ENCODE data around the gene CSRNP3. TPM values are rescaled to one million over a fixed set of nuclear protein-coding genes. Genes with fewer than 3 reads are reported as not detected.

Gene CSRNP3
- total RNA-seq, 6 experiments from 2014 or later, result 0.25 to 2.0 (median 1.0) TPM

GRCh38 chr2:165505514-165505913 lies 36.0 kb downstream of the CSRNP3 start:
- DNase-seq (no peak), ATAC-seq (no peak)
- no peaks in the 10 kb centered on the region for H3K27me3 ChIP-seq
- TF ChIP-seq POLR2A (IDR thresholded peaks at IDR 0.05) (no peak), CTCF (IDR thresholded peaks at IDR 0.05) (no peak)
- 71% methylated on average over 3 of the region's 3 CpGs for WGBS (ENCODE audit: insufficient coverage, low coverage, low lambda C conversion rate, missing lambda C conversion rate)
- no peaks in the 10 kb centered on the region for H3K9me3 ChIP-seq
- no peaks in the 10 kb centered on the region for H3K4me1 ChIP-seq
- no peaks in the 10 kb centered on the region for H3K36me3 ChIP-seq
- H3K27ac ChIP-seq, result no peak overlapping the region
- intact Hi-C loops (cut with DNase I), result no loop called here
- no peak overlapping the region for H3K4me3 ChIP-seq

GRCh38 chr2:165508927-165509326 lies 39.4 kb downstream of the CSRNP3 start:
- DNase-seq (no peak), ATAC-seq (no peak)
- no peaks in the 10 kb centered on the region for H3K9me3 ChIP-seq
- H3K27me3 ChIP-seq, result no peaks in the 10 kb centered on the region
- intact Hi-C loops (cut with DNase I), result no loop called here
- H3K4me1 ChIP-seq, result no peaks in the 10 kb centered on the region
- TF ChIP-seq POLR2A (IDR thresholded peaks at IDR 0.05) (no peak), CTCF (IDR thresholded peaks at IDR 0.05) (no peak)
- no peaks in the 10 kb centered on the region for H3K36me3 ChIP-seq
- H3K27ac ChIP-seq, result no peak overlapping the region
- H3K4me3 ChIP-seq, result no peak overlapping the region

GRCh38 chr2:165513479-165513878 lies 44.0 kb downstream of the CSRNP3 start:
- Histone ChIP-seq H3K4me1 (no peaks in the 10 kb centered on the region), H3K4me3 (no peak overlapping the region), H3K9me3 (no peaks in the 10 kb centered on the region), H3K36me3 (no peaks in the 10 kb centered on the region), H3K27ac (no peak overlapping the region), H3K27me3 (no peaks in the 10 kb centered on the region)
- 79% methylated on average over 1 of the region's 1 CpG for WGBS (ENCODE audit: insufficient coverage, low coverage, low lambda C conversion rate, missing lambda C conversion rate)
- intact Hi-C loops (cut with DNase I), result no loop called here
- DNase-seq (no peak), ATAC-seq (no peak)
- TF ChIP-seq CTCF (IDR thresholded peaks at IDR 0.05), result no peak
- no peak for TF ChIP-seq POLR2A (IDR thresholded peaks at IDR 0.05)

GRCh38 chr2:165518611-165519010 lies 49.1 kb downstream of the CSRNP3 start:
- H3K9me3 ChIP-seq, result no peaks in the 10 kb centered on the region
- H3K36me3 ChIP-seq, result no peaks in the 10 kb centered on the region
- ATAC-seq, result no peak
- DNase-seq, result no peak
- no peaks in the 10 kb centered on the region for H3K27me3 ChIP-seq
- no peak for TF ChIP-seq CTCF (IDR thresholded peaks at IDR 0.05)
- TF ChIP-seq POLR2A (IDR thresholded peaks at IDR 0.05), result no peak
- intact Hi-C loops (cut with DNase I), result no loop called here
- H3K4me3 ChIP-seq, result no peak overlapping the region
- H3K4me1 ChIP-seq, result no peaks in the 10 kb centered on the region
- H3K27ac ChIP-seq, result no peak overlapping the region

GRCh38 chr2:165522719-165523118 lies 53.2 kb downstream of the CSRNP3 start:
- intact Hi-C loops (cut with DNase I), result no loop called here
- ATAC-seq (no peak), DNase-seq (no peak)
- Histone ChIP-seq H3K27ac (no peak overlapping the region), H3K9me3 (no peaks in the 10 kb centered on the region), H3K36me3 (no peaks in the 10 kb centered on the region), H3K27me3 (no peaks in the 10 kb centered on the region), H3K4me1 (no peaks in the 10 kb centered on the region), H3K4me3 (no peak overlapping the region)
- TF ChIP-seq POLR2A (IDR thresholded peaks at IDR 0.05), result no peak
- no peak for TF ChIP-seq CTCF (IDR thresholded peaks at IDR 0.05)
- WGBS (ENCODE audit: insufficient coverage, low coverage, low lambda C conversion rate, missing lambda C conversion rate), result 52% methylated on average over 3 of the region's 3 CpGs

Data from right lobe of liver (tissue), 6 donors.